Activated CD4-positive, alpha-beta T cell treated with anti-CD3 and anti-CD28 coated beads, Interleukin-2, amount 50 U/mL, for 24 hours (primary cell): Measurements from ENCODE around the gene CTIF.

ENCODE experiments used
- DNase-seq, 2 donors: peaks; one replicate each; pipeline ENCODE4 v3.0.0-alpha.2; 2020; ENCODE audit warnings: low read depth in 1 of 2, low spot score in 1 of 2

CTIF gene

DNA sequence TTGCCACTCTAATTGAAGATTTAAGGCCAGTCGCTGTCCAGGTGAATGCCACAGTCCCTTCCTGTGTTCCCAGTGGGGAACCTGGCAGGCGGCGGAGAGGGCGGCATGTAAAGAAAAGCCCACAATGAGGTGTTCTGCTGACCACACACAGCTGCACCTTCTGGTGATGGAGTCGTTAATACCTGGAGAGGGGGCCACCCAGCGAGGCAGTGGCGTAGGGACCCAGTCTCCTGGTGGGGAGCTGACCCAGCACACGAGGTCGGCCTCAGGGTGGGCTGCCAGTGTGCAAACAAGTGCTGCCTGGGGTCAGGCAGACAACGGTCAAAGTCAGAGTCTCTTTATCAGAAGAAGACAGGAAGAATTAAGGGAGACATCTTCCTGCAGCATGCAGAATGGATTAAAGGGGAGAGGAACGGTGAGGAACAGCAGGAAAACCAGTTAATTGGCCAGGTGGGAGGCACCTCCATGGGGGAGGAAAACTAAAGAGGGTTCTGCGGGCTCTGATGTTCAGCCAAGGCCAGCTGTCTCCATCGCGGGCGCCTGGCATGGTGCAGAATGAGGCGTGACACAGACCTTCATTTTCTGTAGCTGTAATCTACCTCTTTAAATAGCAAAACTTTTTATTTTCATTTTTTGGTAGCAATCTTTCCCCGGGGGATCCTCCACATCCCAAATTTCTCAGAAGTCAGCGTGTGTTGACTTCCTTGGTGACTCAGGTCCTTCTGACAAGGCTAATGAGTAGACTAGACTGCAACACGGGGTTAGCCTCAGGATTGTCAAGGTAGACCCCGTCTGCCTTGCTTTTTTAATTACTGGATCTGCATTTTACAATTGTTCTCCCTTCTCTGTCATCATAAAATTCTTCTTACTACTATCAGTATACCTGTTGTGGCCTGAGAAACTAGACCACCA, 333.7 kb downstream of the CTIF start:
- DNase-seq: no peak

DNA sequence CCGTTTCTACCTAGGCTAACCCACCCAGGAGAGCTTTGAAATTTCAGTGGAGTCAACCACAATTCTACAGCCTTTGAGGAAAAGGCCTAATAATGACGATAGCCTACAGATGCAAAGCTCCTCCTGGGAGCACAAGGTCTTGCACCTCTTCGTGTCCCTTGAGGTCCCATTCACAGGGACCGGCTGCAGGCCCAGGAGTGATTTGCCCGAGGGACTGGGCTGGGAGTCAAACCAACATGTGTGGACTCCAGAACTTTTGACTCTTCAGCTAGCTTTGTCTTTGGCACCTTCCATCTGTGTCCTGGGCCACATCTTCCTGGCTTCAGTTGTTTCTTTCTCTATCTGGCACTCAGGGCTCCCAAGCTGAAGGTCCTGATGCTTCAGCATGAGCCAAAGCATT, 335.4 kb downstream of the CTIF start:
- no peak for DNase-seq

DNA sequence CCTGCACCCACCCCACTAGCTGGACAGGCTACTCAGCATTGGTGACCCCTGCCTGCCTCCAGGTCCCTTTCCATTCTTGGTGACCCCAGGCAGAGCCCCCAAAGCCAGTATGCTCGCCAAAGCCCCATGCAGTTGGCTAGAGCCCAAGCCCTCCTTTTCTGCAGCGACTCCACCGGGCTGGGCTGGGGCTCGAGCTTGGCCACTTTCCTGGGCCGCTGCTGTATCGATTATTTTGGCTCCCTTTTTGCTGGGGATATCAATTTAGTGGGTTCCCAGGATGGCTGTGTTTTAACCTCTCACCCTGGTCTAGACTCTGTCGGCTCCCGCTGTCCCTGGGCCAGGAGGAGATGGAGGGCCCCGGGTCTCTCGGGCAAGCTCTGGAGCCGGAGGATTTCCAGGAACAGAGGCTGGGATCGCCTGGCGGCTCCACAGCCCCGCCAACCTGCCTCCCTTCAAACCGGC, 335.9 kb downstream of the CTIF start:
- no peak for DNase-seq

DNA sequence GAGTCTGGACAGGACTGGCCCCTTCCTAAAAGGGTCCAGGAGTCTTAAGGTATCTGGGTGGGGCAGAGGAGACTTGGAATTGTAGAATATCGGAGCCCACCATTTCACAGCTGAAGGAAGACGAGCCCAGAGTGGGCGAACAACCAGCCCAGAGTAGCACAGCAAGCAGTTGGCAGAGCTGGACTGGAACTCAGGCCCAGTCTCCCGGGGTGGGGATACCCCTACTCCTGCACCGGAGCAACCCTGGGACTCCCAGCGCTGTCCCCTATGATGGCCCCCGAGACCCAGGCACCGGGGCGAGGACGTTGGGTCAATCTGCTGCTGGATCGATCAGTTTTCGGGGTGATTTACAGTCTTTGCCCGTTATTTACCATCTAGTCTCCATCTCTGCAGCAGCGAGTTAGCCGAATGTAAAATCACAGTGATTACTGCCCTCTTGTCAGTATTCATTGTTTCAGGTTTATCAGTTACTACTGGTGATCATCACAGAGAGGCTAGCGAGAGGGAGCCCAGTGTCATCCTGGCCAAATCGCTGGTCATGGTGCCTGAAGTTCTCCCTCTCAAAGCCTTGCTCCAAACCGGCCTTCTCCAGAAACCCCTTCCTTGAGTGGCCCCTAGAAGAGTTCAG, 336.6 kb downstream of the CTIF start:
- DNase-seq: no peak

DNA sequence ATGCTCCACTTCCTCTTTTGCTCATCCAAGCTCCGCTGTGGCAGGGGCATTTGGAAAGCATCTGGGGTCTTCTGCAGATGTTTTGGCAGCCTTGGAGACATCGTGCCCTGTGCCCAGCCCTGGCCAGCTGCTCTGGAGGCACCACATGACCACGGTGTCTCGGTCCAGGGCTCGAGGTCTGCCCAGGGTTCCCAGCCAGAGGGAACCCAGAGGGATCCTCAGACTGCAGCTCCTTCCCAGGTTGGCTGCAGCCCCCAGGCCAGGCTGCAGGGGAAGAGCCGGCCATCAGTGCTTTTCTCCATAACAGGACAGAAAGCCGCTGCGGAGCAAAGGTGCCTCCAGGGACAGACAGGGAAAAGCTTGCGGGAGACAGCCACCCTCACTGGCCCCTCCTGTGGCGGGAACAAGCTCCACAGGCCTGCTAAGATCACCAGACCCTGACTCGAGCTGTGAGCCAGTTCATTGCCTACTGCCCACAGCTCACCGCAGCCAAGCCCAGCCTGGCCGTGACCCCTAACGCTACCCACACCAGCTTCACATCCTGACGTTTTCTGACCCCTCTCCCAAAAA, 337.2 kb downstream of the CTIF start:
- DNase-seq: no peak

DNA sequence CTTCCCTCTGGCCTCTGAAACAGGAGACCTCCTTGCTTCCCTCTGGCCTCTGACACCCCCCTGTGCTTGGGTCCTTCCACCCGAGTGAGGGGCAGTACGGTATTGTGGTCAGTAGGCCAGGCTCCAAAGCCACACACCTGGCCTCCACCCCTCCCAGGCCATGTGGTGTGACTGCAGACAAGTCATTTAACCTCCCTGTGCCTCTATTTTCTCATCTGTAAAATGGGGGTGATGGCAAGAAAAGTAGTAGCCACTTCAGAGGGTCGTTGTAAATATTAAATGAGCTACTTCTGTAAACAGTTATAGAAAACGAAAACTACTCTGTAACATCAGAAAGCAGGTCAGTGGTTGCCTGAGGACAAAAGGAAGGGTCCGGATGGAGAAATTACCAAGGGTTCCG, 337.8 kb downstream of the CTIF start:
- no peak for DNase-seq

- no peak for DNase-seq
Observed at GRCh38 chr18:48877941-48878340, 339.1 kb downstream of the CTIF start.

- no peak for DNase-seq
Observed at GRCh38 chr18:48878471-48878870, 339.6 kb downstream of the CTIF start.

DNA sequence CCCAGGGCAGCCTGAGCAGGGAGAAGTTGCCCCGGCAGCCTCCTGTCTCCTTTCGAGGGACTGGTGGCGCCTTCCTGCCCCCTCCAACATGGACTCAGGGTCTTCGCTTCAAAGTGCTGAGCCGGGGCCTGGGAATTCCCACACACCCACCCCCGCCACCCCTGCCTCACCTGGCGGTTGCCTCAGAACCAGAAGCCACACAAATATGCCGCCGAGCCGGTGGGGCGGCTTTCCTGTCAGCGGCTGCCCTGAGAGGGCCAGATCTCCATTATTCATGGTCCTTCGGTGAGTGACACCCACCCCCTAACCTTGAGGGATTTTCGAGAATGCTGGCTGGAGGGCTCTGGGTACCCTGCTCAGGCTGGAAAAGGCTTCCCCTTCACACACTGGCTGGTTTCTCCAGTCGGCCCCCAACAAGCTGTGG, 340.2 kb downstream of the CTIF start:
- no peak for DNase-seq

DNA sequence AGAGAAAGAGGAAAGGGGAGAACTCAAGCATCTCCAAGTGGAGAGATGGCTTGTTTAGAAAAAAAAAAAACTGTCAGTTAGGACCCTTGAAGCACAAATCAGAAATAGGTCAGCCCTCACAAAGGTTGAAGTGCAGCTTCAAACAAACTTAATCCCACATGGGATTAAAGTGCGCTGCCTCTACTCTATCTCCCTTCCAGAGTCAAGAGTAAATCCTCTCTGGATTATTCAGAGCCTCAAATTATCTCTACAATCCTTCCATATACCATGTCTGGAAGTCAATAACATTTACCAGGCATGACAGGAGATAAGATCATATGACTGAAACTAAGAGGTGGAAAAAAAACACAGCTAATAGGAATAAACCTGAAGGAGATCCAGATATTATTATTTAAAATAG, 342.1 kb downstream of the CTIF start:
- no peak for DNase-seq

- DNase-seq: no peak
Observed at GRCh38 chr18:48882379-48882778, 343.5 kb downstream of the CTIF start.

GRCh38 chr18:48884306-48884705, 345.5 kb downstream of the CTIF start:
- no peak for DNase-seq

- no peak for DNase-seq
Observed at GRCh38 chr18:48884771-48885170, 345.9 kb downstream of the CTIF start.

DNA sequence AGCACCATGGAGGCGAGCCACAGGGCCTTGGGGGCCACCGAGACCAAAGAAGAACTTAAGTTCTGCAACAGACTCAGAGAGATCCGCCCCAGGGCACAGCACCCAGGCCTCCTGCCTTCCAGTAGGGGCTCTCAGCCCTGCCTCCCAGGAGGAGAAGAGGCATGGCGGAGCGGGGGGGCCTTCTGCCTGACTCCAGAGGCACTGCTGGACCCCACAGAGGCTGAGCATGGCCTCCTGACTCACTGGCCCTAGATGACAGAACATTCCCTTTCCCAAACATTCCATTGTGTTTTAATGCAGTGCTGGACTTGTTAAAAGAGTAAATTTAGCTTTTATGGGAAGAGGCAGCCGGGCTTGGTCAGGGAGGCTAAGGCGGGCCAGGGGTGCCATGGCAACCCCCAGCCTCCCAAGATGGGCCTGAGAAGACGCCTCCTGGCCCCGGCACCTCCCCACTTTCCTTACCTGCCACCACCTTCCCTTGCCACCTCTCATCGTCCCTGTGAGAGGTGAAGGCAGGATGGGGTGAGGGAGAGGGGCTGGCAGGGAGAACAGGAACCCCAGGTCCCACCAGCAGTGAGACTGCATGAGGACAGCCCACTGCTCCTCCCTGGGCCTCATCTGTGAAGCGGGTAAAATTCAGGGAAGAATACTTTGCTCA, 346.6 kb downstream of the CTIF start:
- no peak for DNase-seq

- DNase-seq: no peak
Observed at GRCh38 chr18:48885924-48886400, 347.1 kb downstream of the CTIF start.

DNA sequence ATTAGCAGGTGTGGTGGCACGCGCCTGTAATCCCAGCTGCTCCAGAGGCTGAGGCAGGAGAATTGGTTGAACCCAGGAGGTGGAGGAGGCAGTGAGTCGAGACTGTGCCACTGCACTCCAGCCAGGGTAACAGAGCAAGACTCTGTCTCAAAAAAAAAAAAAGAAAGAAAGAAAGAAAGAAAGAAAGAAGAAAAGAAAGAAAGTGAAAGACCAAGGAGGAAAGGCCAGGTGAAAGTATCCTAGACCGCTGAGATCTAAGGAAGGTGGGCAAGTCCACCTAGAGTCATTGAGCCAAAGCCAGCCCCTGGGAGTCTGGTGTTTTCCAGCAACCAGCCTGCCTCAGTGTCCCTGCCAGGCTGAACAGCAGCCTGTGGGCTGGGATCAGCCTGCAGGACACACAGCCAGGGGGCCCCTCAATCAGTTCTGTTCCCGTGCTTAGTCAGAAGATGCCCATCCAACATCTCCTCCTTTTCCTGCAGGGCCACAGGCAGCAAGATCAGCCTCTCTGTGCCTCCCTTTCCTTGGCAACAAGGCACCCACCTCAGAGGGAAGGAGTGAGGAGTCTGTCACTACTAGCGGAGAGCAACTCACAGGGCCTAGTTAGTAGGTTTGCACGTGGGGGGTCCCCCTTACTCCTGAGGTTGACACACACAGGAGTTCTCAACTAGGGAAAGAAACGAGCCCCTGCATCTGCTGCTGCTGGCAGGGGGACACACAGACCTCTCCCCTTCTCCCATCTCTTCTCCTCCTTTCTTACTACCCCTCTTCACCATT, 347.9 kb downstream of the CTIF start:
- no peak for DNase-seq

- DNase-seq: no peak
Observed at GRCh38 chr18:48887294-48887904, 348.6 kb downstream of the CTIF start.

DNA sequence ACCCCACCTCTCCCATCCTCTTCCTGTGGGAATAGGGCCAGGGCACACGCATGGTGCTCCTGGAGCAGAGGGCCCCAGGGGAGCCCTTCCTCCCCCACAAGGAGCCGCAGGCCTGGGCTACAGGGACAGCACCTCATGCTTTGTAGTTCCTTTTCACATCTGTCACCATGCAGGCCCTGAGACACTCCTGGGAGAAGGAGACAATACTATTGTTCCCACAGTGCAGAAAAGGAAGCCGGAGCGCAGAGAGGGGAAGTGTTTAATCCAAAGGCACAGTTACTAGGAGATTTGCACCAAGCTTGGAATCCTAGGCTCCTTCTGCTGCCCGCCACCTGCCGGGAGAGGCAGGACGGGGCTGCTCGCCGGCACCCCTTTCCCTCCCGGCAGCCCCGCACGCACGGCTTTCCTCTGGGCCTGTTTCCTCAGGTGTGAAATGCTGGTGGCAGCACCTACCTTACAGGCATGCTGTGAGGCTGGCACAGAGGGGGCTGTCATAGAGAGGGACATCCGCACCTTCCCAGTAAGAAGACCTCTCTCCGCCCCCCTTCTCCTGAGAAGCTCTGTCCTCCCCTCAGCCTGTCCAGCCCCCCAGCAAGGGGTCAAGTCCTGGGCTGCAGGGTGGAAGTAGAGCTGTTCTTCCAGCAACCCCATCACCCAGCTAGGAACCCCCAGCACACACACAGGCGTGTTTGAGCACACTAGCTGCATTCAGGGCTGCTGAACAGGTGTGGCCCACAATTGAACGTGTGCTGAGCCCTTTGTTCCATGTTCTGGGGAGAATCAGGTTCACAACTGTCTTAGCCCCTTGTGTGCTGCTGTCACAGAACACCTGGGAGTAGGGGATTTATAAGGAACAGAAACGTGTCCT, 349.3 kb downstream of the CTIF start:
- no peak for DNase-seq

- DNase-seq: no peak
Observed at GRCh38 chr18:48888773-48889080, 349.9 kb downstream of the CTIF start.
